Endothelial cell (in vitro differentiated cells): ENCODE measurements around the gene CAMSAP1. TPM values are rescaled to one million over a fixed set of nuclear protein-coding genes. Genes with fewer than 3 reads are reported as not detected.
A peak's percentile ranks its signal among the peaks of the same experiment; 100 is the strongest.

ENCODE experiments used
- DNase-seq: peaks from one replicate; pipeline ENCODE4 v3.0.0; 2021; ENCODE audit warnings: low spot score
- H3K27ac Mint-ChIP-seq: one replicate; pipeline ENCODE4 v1.8.0; 2021; ENCODE audit warnings: mixed read lengths, inconsistent platforms; ENCODE audit not compliant: unreplicated experiment
- H3K27me3 Mint-ChIP-seq: one replicate; pipeline ENCODE4 v1.8.0; 2021; ENCODE audit warnings: mild to moderate bottlenecking, moderate library complexity, mixed read lengths, inconsistent platforms; ENCODE audit not compliant: unreplicated experiment
- H3K36me3 Mint-ChIP-seq: one replicate; pipeline ENCODE4 v1.8.0; 2021; ENCODE audit warnings: mild to moderate bottlenecking, low read depth, mixed read lengths, inconsistent platforms; ENCODE audit not compliant: unreplicated experiment
- H3K4me1 Mint-ChIP-seq: one replicate; pipeline ENCODE4 v1.8.0; 2021; ENCODE audit warnings: mild to moderate bottlenecking, mixed read lengths, inconsistent platforms; ENCODE audit not compliant: unreplicated experiment
- H3K4me3 Mint-ChIP-seq: one replicate; pipeline ENCODE4 v1.8.0; 2021; ENCODE audit warnings: mild to moderate bottlenecking, mixed read lengths, inconsistent platforms; ENCODE audit not compliant: unreplicated experiment
- H3K9me3 Mint-ChIP-seq: one replicate; pipeline ENCODE4 v1.8.0; 2021; ENCODE audit warnings: mixed read lengths, inconsistent platforms; ENCODE audit not compliant: unreplicated experiment
- total RNA-seq: library from RNA; stranded (reverse); fragmentation: NEBNext Ultra II Directional; extraction: Animal tissue kit (Norgen Biotek cat#: 25700); gene quantifications from one replicate; pipeline ENCODE4 v1.2.1, GENCODE V29; 2021; ENCODE audit not compliant: unreplicated experiment
- TF ChIP-seq, protein P1 (sequence below): fragments of 200-600 bp; sonication (generic); IDR thresholded peaks from one replicate; pipeline ENCODE4 v1.5.0; 2021; ENCODE audit warnings: antibody characterized with exemption; ENCODE audit not compliant: unreplicated experiment

The CAMSAP1 gene
- total RNA-seq, 1 donor from 2014 or later = 44.7 TPM

DNA sequence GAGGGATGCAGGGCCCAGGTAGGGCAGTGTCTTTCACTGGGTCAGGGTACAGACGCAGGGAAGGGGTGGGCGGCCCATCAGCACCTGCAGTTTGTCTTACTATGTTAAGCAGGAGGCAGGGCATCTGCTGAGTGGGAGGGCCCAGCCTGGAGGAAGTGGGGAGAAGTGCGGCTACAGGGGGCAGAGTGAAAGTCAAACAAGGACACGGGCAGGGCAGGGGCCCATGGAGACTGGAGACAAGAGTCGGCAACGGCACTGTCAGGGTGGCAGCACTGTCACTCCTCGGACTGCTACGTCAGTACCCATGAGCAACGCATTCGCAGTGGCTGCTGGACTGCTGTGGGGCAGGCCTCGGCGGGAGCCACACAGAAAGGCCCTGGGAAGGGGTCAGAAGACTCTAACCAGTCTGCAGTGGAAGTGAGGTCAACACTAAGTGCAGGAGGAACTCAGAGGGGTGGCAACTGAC, 19.7 kb downstream of the CAMSAP1 start:
- Mint-ChIP-seq H3K4me1 (peaks cover 62% of the 10 kb centered on the region), H3K9me3 (no peaks in the 10 kb centered on the region), H3K36me3 (peaks cover 5% of the 10 kb centered on the region), H3K4me3 (no peak overlapping the region), H3K27me3 (peaks cover 9% of the 10 kb centered on the region), H3K27ac (peak overlapping the region; percentile 13)
- TF ChIP-seq, protein P1, sequence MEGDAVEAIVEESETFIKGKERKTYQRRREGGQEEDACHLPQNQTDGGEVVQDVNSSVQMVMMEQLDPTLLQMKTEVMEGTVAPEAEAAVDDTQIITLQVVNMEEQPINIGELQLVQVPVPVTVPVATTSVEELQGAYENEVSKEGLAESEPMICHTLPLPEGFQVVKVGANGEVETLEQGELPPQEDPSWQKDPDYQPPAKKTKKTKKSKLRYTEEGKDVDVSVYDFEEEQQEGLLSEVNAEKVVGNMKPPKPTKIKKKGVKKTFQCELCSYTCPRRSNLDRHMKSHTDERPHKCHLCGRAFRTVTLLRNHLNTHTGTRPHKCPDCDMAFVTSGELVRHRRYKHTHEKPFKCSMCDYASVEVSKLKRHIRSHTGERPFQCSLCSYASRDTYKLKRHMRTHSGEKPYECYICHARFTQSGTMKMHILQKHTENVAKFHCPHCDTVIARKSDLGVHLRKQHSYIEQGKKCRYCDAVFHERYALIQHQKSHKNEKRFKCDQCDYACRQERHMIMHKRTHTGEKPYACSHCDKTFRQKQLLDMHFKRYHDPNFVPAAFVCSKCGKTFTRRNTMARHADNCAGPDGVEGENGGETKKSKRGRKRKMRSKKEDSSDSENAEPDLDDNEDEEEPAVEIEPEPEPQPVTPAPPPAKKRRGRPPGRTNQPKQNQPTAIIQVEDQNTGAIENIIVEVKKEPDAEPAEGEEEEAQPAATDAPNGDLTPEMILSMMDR = no peak
- no peak for DNase-seq

DNA sequence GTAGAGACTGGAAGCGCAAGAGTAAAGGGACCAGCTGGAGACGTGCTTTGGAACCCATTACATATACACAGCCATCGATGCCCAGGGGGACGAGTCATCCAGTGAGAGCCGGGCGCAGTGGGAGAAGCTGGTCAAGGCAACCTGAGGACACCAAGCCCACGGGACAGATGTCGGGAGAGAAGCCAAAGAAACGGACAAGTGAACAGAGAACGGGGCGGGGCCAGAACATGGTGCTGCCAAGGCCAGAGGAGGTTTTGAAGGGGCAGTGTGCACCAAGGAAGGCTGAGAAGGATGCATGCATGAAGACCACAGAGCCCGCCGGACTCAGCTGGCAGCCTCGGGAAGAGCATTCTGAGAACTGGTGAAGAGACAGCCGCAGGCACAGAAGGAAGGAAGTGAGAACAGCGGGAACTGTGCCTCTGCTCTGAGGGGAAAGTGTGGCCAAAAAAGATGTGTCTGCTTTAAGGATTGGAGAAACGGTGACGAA, 20.3 kb downstream of the CAMSAP1 start:
- no peak for DNase-seq
- H3K27me3 Mint-ChIP-seq = peaks cover 11% of the 10 kb centered on the region
- H3K9me3 Mint-ChIP-seq = no peaks in the 10 kb centered on the region
- no peak overlapping the region for H3K27ac Mint-ChIP-seq
- H3K4me3 Mint-ChIP-seq = no peak overlapping the region
- H3K36me3 Mint-ChIP-seq = peaks cover 5% of the 10 kb centered on the region
- TF ChIP-seq, protein P1 = no peak
- H3K4me1 Mint-ChIP-seq = peaks cover 60% of the 10 kb centered on the region

DNA sequence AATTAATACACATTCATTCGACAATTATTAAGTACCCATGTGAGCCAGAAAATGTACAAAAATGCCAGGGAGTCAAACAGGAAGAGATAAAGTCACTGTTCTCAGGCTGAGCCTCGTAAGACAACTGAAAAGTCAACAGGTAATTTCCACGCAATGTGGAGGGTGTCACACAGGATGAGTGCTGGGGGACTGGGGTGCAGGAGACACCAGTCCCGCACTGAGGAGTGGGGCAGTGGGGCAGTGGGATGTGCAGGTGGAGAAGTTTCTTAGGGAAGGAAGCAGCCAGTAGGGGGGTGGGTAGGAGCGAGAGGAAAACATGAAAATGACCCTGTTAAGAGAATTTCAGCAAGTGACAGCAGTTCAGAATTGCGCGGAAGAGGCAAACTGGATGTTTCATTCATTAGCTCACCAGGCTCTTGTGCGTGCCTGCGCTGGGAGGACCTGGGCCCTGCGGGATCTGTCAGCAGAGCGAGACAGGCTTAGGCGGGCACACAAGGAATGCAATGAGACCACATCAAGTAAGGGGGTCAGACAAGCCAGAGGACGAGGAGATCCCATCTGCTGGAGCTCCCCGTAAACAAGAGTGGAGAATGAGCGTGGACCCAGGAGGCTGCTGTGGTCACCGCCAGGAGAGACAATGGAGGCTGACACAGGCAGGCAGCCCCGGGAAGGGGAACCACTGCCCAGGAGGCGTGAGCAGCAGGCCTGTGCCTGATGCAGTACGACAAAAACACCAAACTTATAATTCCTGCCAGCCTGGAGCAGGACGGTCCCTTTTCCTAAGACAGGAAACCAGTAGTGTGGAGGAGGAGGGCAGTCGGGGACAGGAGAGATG, 21.0 kb downstream of the CAMSAP1 start:
- no peak for DNase-seq
- H3K36me3 Mint-ChIP-seq = peaks cover 5% of the 10 kb centered on the region
- H3K4me1 Mint-ChIP-seq = peaks cover 55% of the 10 kb centered on the region
- no peaks in the 10 kb centered on the region for H3K9me3 Mint-ChIP-seq
- peaks cover 11% of the 10 kb centered on the region for H3K27me3 Mint-ChIP-seq
- peak overlapping the region; percentile 18 for H3K4me3 Mint-ChIP-seq
- peak overlapping the region; percentile 19 for H3K27ac Mint-ChIP-seq
- TF ChIP-seq, protein P1 = no peak

DNA sequence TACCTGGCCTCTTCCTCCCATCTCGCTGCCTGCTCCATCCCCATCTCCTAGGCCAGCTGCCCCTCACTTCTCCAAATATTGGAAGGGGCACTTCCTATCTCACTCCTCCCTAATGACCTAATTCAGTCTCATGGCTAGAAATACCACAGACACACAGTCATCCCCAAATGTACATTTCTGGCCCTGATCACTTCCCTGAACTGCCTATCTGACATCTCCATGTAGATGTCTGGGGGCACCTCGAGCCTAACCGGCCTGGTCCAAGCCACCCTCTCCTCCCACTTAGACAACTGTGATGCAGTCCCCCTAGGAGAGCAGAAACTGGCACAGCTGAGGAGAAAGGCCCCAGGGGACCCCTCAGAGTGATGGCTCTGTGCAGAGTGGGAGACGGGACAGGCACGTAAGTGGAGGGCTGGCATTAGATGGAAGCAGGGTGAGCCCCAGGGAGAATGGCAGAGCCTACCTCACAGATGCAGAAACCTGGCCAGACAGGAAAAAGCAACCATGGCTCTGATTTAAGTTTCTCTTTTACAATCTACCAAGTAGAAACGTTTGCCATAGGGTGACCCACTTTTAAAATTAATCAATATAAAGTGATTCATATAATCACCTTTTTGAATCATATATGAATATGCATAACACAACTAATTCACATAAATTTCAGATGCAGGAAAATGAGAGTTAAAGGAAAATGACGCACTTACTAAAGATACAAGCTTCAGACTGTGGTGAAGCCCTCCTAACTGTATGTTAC, 22.1 kb downstream of the CAMSAP1 start:
- peaks cover 11% of the 10 kb centered on the region for H3K27me3 Mint-ChIP-seq
- peaks cover 5% of the 10 kb centered on the region for H3K36me3 Mint-ChIP-seq
- H3K4me3 Mint-ChIP-seq = no peak overlapping the region
- peaks cover 45% of the 10 kb centered on the region for H3K4me1 Mint-ChIP-seq
- DNase-seq = no peak
- TF ChIP-seq, protein P1 = no peak
- H3K27ac Mint-ChIP-seq = no peak overlapping the region
- no peaks in the 10 kb centered on the region for H3K9me3 Mint-ChIP-seq
